ENCODE data around the gene DPT.

The DPT gene

GRCh38 chr1:168735974-168736373 lies 7.0 kb upstream of the DPT start:
- DNase-seq (ENCODE audit: low read depth) = no peak

- no peak for DNase-seq (ENCODE audit: low read depth)
Measured at GRCh38 chr1:168734946-168735345, 5.9 kb upstream of the DPT start.

GRCh38 chr1:168734271-168734670 lies 5.3 kb upstream of the DPT start:
- no peak for DNase-seq (ENCODE audit: low read depth)

- no peak for DNase-seq (ENCODE audit: low read depth)
Measured at GRCh38 chr1:168733241-168733640, 4.2 kb upstream of the DPT start.

- DNase-seq (ENCODE audit: low read depth) = no peak
Measured at GRCh38 chr1:168732736-168733135, 3.7 kb upstream of the DPT start.

GRCh38 chr1:168731244-168731953 lies 2.4 kb upstream of the DPT start:
- peak; percentile 12 for DNase-seq (ENCODE audit: low read depth)

GRCh38 chr1:168729405-168729802 lies 398 bp upstream of the DPT start:
- DNase-seq (ENCODE audit: low read depth) = no peak

- no peak for DNase-seq (ENCODE audit: low read depth)
Measured at GRCh38 chr1:168726719-168727118, 2.3 kb downstream of the DPT start.

GRCh38 chr1:168726281-168726680 lies 2.7 kb downstream of the DPT start:
- no peak for DNase-seq (ENCODE audit: low read depth)

- DNase-seq (ENCODE audit: low read depth) = no peak
Measured at GRCh38 chr1:168725831-168726230, 3.2 kb downstream of the DPT start.

GRCh38 chr1:168725060-168725459 lies 3.9 kb downstream of the DPT start:
- no peak for DNase-seq (ENCODE audit: low read depth)

- DNase-seq (ENCODE audit: low read depth) = no peak
Measured at GRCh38 chr1:168723000-168723399, 6.0 kb downstream of the DPT start.

GRCh38 chr1:168720839-168721238 lies 8.2 kb downstream of the DPT start:
- no peak for DNase-seq (ENCODE audit: low read depth)

- peak; percentile 57 for DNase-seq (ENCODE audit: low read depth)
Measured at GRCh38 chr1:168719306-168720111, 9.5 kb downstream of the DPT start.

GRCh38 chr1:168717906-168718891 lies 10.8 kb downstream of the DPT start:
- DNase-seq (ENCODE audit: low read depth) = no peak

GRCh38 chr1:168714012-168714411 lies 15.0 kb downstream of the DPT start:
- DNase-seq (ENCODE audit: low read depth) = no peak

- DNase-seq (ENCODE audit: low read depth) = peak; percentile 89
Measured at GRCh38 chr1:168709405-168710363, 19.3 kb downstream of the DPT start.

- no peak for DNase-seq (ENCODE audit: low read depth)
Measured at GRCh38 chr1:168708698-168709404, 20.2 kb downstream of the DPT start.

- DNase-seq (ENCODE audit: low read depth) = no peak
Measured at GRCh38 chr1:168706391-168706992, 22.5 kb downstream of the DPT start.

Measured in amniotic epithelial cell (primary cell).